GM12864 (cell line): ENCODE results near the gene OTUB2.
"Not testable (repeated sequence)": the region's sequence is repeated elsewhere in the genome, so short reads cannot be mapped to it uniquely, and the experiment has no call there.

Source experiments
- DNase-seq: peaks from one replicate; pipeline ENCODE4 v3.0.0-alpha.2; 2011; ENCODE audit warnings: low read depth
- H3K4me3 ChIP-seq: 2 replicates; pipeline ENCODE4 v1.5.1; 2011; ENCODE audit warnings: mild to moderate bottlenecking, low read depth, low read length, control low read depth
- CTCF ChIP-seq: IDR thresholded peaks from 2 replicates; pipeline ENCODE4 v1.5.1; 2011; ENCODE audit warnings: low read depth, mild to moderate bottlenecking, moderate library complexity, low read length, control low read depth, inconsistent platforms; ENCODE audit errors: missing control alignments

The OTUB2 gene

DNA sequence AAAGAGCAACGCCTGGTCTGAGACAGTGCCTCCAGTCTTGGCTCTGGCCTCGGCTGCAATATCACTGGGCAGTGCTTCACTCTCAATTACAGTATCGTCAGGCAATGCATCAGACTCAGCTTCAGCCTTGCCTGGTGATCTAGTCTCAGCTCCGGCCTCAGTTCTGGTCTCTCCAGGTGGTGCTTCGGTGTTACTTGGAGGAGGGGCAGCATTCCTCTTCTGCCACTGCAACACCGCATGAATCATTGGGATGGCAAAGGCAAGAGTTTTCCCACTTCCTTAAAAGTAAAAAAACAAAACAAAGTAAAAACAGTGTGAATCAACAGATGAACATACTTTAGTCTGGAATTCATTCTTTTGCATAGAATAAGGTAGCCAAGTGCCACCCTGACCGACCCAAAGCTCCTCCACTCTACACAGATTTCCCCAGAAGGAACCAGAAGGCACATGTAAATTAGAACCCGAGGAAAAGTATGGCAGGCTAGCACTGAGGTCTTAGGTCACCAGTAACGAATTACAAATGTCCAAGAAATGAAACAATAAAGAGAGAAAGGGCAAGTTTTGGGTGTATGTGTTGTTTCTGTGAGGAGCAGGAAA is 36.3 kb downstream of the OTUB2 start:
- DNase-seq = no peak

DNA sequence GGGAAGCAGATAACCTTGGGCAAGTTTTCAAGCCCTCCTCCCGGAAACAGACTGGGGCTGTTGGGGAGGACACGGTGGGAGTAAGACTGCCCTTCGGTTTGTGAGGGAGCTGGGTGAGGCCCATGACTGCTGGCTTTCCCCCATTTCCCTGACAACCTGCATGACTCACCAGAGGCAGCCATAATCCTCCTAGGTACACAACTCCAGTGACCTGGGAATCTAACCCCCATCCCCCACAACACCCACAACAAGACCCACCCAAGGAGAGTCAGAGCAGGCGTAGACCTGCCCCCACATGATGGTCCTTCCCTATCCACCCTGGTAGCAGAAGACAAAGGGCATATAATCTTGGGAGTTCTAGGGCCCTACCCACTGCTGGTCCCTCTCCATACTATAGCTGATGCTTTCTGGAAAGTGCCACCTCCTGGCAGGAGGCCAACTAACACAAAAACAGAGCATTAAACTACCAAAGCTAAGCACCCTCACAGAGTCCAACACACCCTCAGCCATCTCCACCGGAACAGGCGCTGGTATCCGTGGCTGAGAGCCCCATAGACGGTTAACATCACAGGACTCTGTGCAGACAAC is 40.0 kb downstream of the OTUB2 start:
- TF ChIP-seq CTCF = no peak
- no peak overlapping the region for H3K4me3 ChIP-seq
- DNase-seq = no peak

More for the DNA sequence above, 36.3 kb downstream of the OTUB2 start:
- H3K4me3 ChIP-seq = no peak overlapping the region
- no peak for TF ChIP-seq CTCF

DNA sequence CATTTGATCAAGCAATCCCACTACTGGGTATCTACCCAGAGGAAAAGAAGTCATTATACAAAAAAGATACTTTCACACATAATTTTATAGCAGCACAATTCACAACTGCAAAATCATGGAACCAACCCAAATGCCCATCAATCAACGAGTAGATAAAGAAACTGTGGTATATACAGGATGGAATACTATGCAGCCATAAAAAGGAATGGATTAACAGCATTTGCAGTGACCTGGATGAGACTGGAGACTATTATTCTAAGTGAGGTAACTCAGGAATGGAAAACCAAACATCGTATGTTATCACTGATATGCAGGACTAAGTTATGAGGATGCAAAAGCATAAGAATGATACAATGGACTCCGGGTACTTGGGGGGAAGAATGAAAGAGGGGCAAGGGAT is 45.9 kb downstream of the OTUB2 start:
- not testable (repeated sequence) for H3K4me3 ChIP-seq, DNase-seq

DNA sequence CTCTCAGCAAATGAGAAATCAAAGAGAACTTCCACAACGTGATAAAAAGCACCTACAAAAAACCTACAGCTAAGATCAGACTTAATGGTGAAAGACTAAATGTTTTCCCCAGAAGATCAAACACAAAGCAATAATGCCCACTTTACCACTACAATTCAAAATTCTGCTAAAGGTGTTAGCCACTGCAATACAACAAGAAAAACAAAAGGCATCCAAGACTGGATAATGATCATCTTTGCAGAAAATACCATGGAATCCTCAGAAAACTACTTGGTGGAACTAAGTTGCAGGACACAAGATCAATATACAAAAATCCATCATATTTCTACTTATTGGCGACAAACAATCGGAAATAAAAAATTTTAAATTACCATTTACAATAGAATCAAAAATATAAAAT is 48.4 kb downstream of the OTUB2 start:
- H3K4me3 ChIP-seq = no peak overlapping the region
- no peak for DNase-seq
- TF ChIP-seq CTCF = no peak

- H3K4me3 ChIP-seq = no peak overlapping the region
- DNase-seq = no peak
- no peak for TF ChIP-seq CTCF
Observed at GRCh38 chr14:94075008-94075407, 48.9 kb downstream of the OTUB2 start.

GRCh38 chr14:94077111-94077821 is 51.1 kb downstream of the OTUB2 start:
- H3K4me3 ChIP-seq = no peak overlapping the region
- no peak for TF ChIP-seq CTCF
- no peak for DNase-seq

- no peak for TF ChIP-seq CTCF
- H3K4me3 ChIP-seq = no peak overlapping the region
- no peak for DNase-seq
Observed at GRCh38 chr14:94077823-94078222, 51.7 kb downstream of the OTUB2 start.
